H1 (cell line): ENCODE results near the gene TIMP1. TPM values are rescaled to one million over a fixed set of nuclear protein-coding genes. Genes with fewer than 3 reads are reported as not detected.

ENCODE experiments used
- CTCF ChIA-PET: fragments of 300-600 bp; sonication (Branson Sonifier 250); formaldehyde crosslinking; loops from one replicate; lab custom pipeline; 2021; ENCODE audit not compliant: partially characterized antibody; lab: Charles Lee
- POLR2A ChIA-PET: fragments of 300-600 bp; sonication (Branson Sonifier 250); formaldehyde crosslinking; loops from one replicate; lab custom pipeline; 2021; ENCODE audit warnings: inconsistent platforms; ENCODE audit not compliant: partially characterized antibody; lab: Charles Lee
- DNase-seq, 2 experiments: peaks; one replicate each; pipeline versions ENCODE4 v3.0.0 to v3.0.0-alpha.2; 2010 to 2022; ENCODE audit warnings: low spot score in 2 of 2, low read depth in 1 of 2, mixed read lengths in 1 of 2
- FAIRE-seq: peaks from 2 replicates; lab custom pipeline; 2011; peaks lifted over from hg19 to GRCh38; lab: Jason Lieb, UNC
- H2AFZ ChIP-seq: 2 replicates; pipeline ENCODE4 v1.8.1; 2012; ENCODE audit warnings: low read length, inconsistent platforms
- H2AK5ac ChIP-seq: 2 replicates; pipeline ENCODE4 v1.6.1; 2013; ENCODE audit warnings: low read depth, low read length
- H2BK120ac ChIP-seq: replicated peaks from 2 replicates; pipeline ENCODE3; 2013; ENCODE audit warnings: low read depth, low read length, inconsistent platforms
- H2BK12ac ChIP-seq: 2 replicates; pipeline ENCODE4 v1.6.1; 2013; ENCODE audit warnings: low read depth, low read length
- H2BK15ac ChIP-seq: 2 replicates; pipeline ENCODE4 v1.6.1; 2013; ENCODE audit warnings: low read length
- H2BK20ac ChIP-seq: 2 replicates; pipeline ENCODE4 v1.6.1; 2013; ENCODE audit warnings: low read length
- H2BK5ac ChIP-seq: 2 replicates; pipeline ENCODE4 v1.6.1; 2013; ENCODE audit warnings: low read depth, low read length
- H3K14ac ChIP-seq: 2 replicates; pipeline ENCODE4 v1.6.1; 2013; ENCODE audit warnings: inconsistent platforms; ENCODE audit not compliant: insufficient read length
- H3K18ac ChIP-seq: 2 replicates; pipeline ENCODE4 v1.6.1; 2013; ENCODE audit warnings: low read length; ENCODE audit errors: extremely low read depth
- H3K23ac ChIP-seq: 2 replicates; pipeline ENCODE4 v1.6.1; 2013; ENCODE audit warnings: inconsistent platforms; ENCODE audit not compliant: insufficient read length
- H3K23me2 ChIP-seq: 2 replicates; pipeline ENCODE4 v1.6.1; 2013; ENCODE audit warnings: low read depth, low read length
- H3K27ac ChIP-seq: 2 replicates; pipeline ENCODE4 v1.6.1; 2011; ENCODE audit warnings: low read depth, low read length, inconsistent platforms
- H3K27me3 ChIP-seq, 4 experiments: replicated peaks in 1 of 4; 1 replicate in 1 of 4; 2 replicates in 3 of 4; pipeline versions ENCODE4 v1.6.1 to v1.8.1; 2011 to 2013; ENCODE audit warnings: low read length in 3 of 4, mild to moderate bottlenecking in 3 of 4, inconsistent platforms in 2 of 4, mixed read lengths in 2 of 4, moderate library complexity in 1 of 4; ENCODE audit not compliant: control insufficient read depth in 3 of 4, insufficient read depth in 3 of 4; ENCODE audit errors: extremely low read depth in 1 of 4
- H3K36me3 ChIP-seq, 4 experiments: 2 replicates each; pipeline versions ENCODE4 v1.6.1 to v1.8.1; 2011 to 2013; ENCODE audit warnings: mild to moderate bottlenecking in 4 of 4, low read length in 3 of 4, moderate library complexity in 2 of 4, control low read depth in 1 of 4, inconsistent platforms in 1 of 4; ENCODE audit not compliant: insufficient read depth in 4 of 4, control insufficient read depth in 2 of 4
- H3K4ac ChIP-seq: replicated peaks from 2 replicates; pipeline ENCODE3; 2013; ENCODE audit warnings: low read length, low read depth, mixed read lengths, inconsistent platforms; ENCODE audit not compliant: insufficient read length
- H3K4me1 ChIP-seq, 4 experiments: replicated peaks in 1 of 4; 1 replicate in 1 of 4; 2 replicates in 3 of 4; pipeline versions ENCODE4 v1.6.1 to v1.8.1; 2011 to 2013; ENCODE audit warnings: low read length in 3 of 4, inconsistent platforms in 2 of 4, mixed read lengths in 1 of 4; ENCODE audit not compliant: insufficient read depth in 4 of 4, control insufficient read depth in 3 of 4
- H3K4me2 ChIP-seq, 2 experiments: 2 replicates each; pipeline versions ENCODE4 v1.6.1 to v1.8.1; 2011 to 2013; ENCODE audit warnings: low read depth in 2 of 2, low read length in 2 of 2, control low read depth in 1 of 2, inconsistent platforms in 1 of 2, mild to moderate bottlenecking in 1 of 2; ENCODE audit not compliant: insufficient read depth in 1 of 2
- H3K4me3 ChIP-seq, 4 experiments: fragments of 200-600, 300-600 bp in 1 of 4; sonication (generic), shearing (Covaris generic), sonication (Bioruptor Twin) in 1 of 4; 2 replicates each; pipeline versions ENCODE4 v1.5.1 to v1.8.1; 2011 to 2016; ENCODE audit warnings: low read length in 4 of 4, low read depth in 3 of 4, control low read depth in 2 of 4, inconsistent platforms in 2 of 4, mild to moderate bottlenecking in 2 of 4, mixed read lengths in 1 of 4, moderate library complexity in 1 of 4; ENCODE audit not compliant: insufficient read depth in 2 of 4; ENCODE audit errors: extremely low read depth in 1 of 4
- H3K56ac ChIP-seq: replicated peaks from 2 replicates; pipeline ENCODE3; 2013; ENCODE audit warnings: low read depth, mild to moderate bottlenecking, mixed read lengths, low read length, inconsistent platforms; ENCODE audit not compliant: insufficient read length
- H3K79me1 ChIP-seq: 2 replicates; pipeline ENCODE4 v1.6.1; 2013; ENCODE audit warnings: low read depth, low read length, control low read depth
- H3K79me2 ChIP-seq, 2 experiments: 2 replicates each; pipeline versions ENCODE4 v1.6.1 to v1.8.1; 2012 to 2013; ENCODE audit warnings: low read length in 2 of 2, mild to moderate bottlenecking in 2 of 2, inconsistent platforms in 1 of 2; ENCODE audit not compliant: insufficient read depth in 2 of 2, control insufficient read depth in 1 of 2
- H3K9ac ChIP-seq, 4 experiments: replicated peaks in 1 of 4; 1 replicate in 1 of 4; 2 replicates in 3 of 4; pipeline versions ENCODE4 v1.6.1 to v1.8.1; 2011 to 2013; ENCODE audit warnings: low read depth in 3 of 4, low read length in 3 of 4, control low read depth in 2 of 4, mild to moderate bottlenecking in 2 of 4, moderate library complexity in 2 of 4, inconsistent platforms in 1 of 4; ENCODE audit errors: extremely low read depth in 1 of 4
- H3K9me3 ChIP-seq, 2 experiments: 2 replicates each; pipeline versions ENCODE4 v1.6.1 to v1.8.1; 2012 to 2013; ENCODE audit warnings: mild to moderate bottlenecking in 2 of 2, moderate library complexity in 2 of 2, control low read depth in 1 of 2, inconsistent platforms in 1 of 2, low read depth in 1 of 2, low read length in 1 of 2, mixed read lengths in 1 of 2; ENCODE audit not compliant: insufficient read depth in 2 of 2
- H4K20me1 ChIP-seq, 2 experiments: replicated peaks in 1 of 2; 2 replicates each; pipeline versions ENCODE3 to v1.8.1; 2011 to 2013; ENCODE audit warnings: inconsistent platforms in 2 of 2, low read length in 2 of 2, mild to moderate bottlenecking in 1 of 2; ENCODE audit not compliant: insufficient read depth in 2 of 2, control insufficient read depth in 1 of 2
- H4K5ac ChIP-seq: 2 replicates; pipeline ENCODE4 v1.6.1; 2013; ENCODE audit warnings: low read length, low read depth, mixed read lengths, inconsistent platforms; ENCODE audit not compliant: insufficient read length
- H4K8ac ChIP-seq: 2 replicates; pipeline ENCODE4 v1.8.0; 2013; ENCODE audit warnings: mild to moderate bottlenecking, moderate library complexity, low read length, inconsistent platforms; ENCODE audit not compliant: insufficient read depth; ENCODE audit errors: extremely low read depth
- H4K91ac ChIP-seq: replicated peaks from 2 replicates; pipeline ENCODE3; 2013; ENCODE audit warnings: low read length, mixed read lengths, inconsistent platforms; ENCODE audit not compliant: insufficient read length
- ATF3 ChIP-seq: IDR thresholded peaks from 2 replicates; pipeline ENCODE4 v1.6.1; 2011; ENCODE audit warnings: low read depth, mild to moderate bottlenecking, low read length; ENCODE audit not compliant: insufficient read depth
- BRCA1 ChIP-seq: IDR thresholded peaks from 2 replicates; pipeline ENCODE4 v1.6.1; 2012; ENCODE audit warnings: low read depth, low read length, improper control_type of control experiment
- JUND ChIP-seq: IDR thresholded peaks from 2 replicates; pipeline ENCODE4 v1.6.1; 2011; ENCODE audit warnings: mild to moderate bottlenecking, improper control_type of control experiment, low read length
- PHF8 ChIP-seq: fragments of 200-600 bp; sonication (generic); conservative IDR thresholded peaks from 2 replicates; pipeline ENCODE4 v1.7.1; 2012; ENCODE audit warnings: low read depth, mild to moderate bottlenecking, inconsistent platforms, low read length, moderate library complexity
- POLR2AphosphoS5 ChIP-seq: IDR thresholded peaks from 2 replicates; pipeline ENCODE4 v1.6.1; 2011; ENCODE audit warnings: low read depth, low read length
- SP2 ChIP-seq: IDR thresholded peaks from 2 replicates; pipeline ENCODE4 v1.6.1; 2012; ENCODE audit warnings: mild to moderate bottlenecking, low read length, inconsistent platforms
- SP4 ChIP-seq: IDR thresholded peaks from 2 replicates; pipeline ENCODE4 v1.6.1; 2012; ENCODE audit warnings: low read length, inconsistent platforms
- TAF7 ChIP-seq: optimal IDR thresholded peaks from 2 replicates; pipeline ENCODE3; 2011; ENCODE audit warnings: low read depth, mild to moderate bottlenecking, inconsistent platforms, low read length, moderate library complexity, borderline replicate concordance
- TEAD4 ChIP-seq: IDR thresholded peaks from 2 replicates; pipeline ENCODE4 v1.6.1; 2012; ENCODE audit warnings: low read depth, low read length, inconsistent platforms, mixed read lengths
- USF2 ChIP-seq: IDR thresholded peaks from 2 replicates; pipeline ENCODE4 v1.6.1; 2011; ENCODE audit warnings: low read length, improper control_type of control experiment
- WGBS, 2 experiments: shearing (Covaris generic) in 1 of 2; methylation state at CpG; one replicate each; pipeline versions ENCODE4 v1.1.6 to v1.1.7; 2013 to 2015; ENCODE audit warnings: low lambda C conversion rate in 2 of 2, mixed read lengths in 2 of 2, inconsistent platforms in 1 of 2, low coverage in 1 of 2, missing lambda C conversion rate in 1 of 2; ENCODE audit not compliant: insufficient replicate concordance in 2 of 2, insufficient coverage in 1 of 2, insufficient read length in 1 of 2; ENCODE audit errors: extremely low coverage in 1 of 2, missing lambda C conversion rate in 1 of 2; 5-methylcytosine and 5-hydroxymethylcytosine counted together
- polyA plus RNA-seq, 7 experiments: library from polyadenylated mRNA; depleted of rRNA in 3 of 7; stranded (reverse) in 5 of 7; unstranded in 2 of 7; fragments of >200 nt in 5 of 7; fragments of 200-250 nt in 2 of 7; gene quantifications; 1 replicate in 5 of 7; 2 replicates in 1 of 7; 4 replicates in 1 of 7; pipeline versions ENCODE4 v1.2.1 to v1.2.3, GENCODE V29; 2011 to 2013; ENCODE audit warnings: missing spikeins in 2 of 7, mixed read lengths in 2 of 7
- total RNA-seq: library from RNA; stranded (reverse); fragmentation: NEBNext Ultra II Directional; extraction: Animal tissue kit (Norgen Biotek cat#: 25700); gene quantifications from 2 replicates; pipeline ENCODE4 v1.2.1, GENCODE V29; 2021

The TIMP1 gene
- total and polyA plus RNA-seq, 2 of the 8 experiments (the other 6 are each of a cell fraction or from before 2014, with no cell fraction given): 58.6 to 142 TPM

- 97% methylated on average over 5 of the region's 6 CpGs; no CpG with 5 or more reads in 1 of the 2 experiments for WGBS, 2 experiments
- Histone ChIP-seq H3K4ac (no peak overlapping the region), H4K8ac (no peak overlapping the region), H3K79me1 (no peaks in the 10 kb centered on the region), H3K9me3 (no peaks in the 10 kb centered on the region), H3K4me2 (no peak overlapping the region), H3K56ac (no peak overlapping the region), H2BK15ac (no peak overlapping the region), H4K20me1 (no peaks in the 10 kb centered on the region), H2AFZ (no peak overlapping the region), H3K27me3 (no peaks in the 10 kb centered on the region), H3K79me2 (no peaks in the 10 kb centered on the region), H3K14ac (no peak overlapping the region), H3K27ac (no peak overlapping the region), H3K23me2 (no peaks in the 10 kb centered on the region; the same call in 1 of the 2 replicates), H2BK120ac (no peak overlapping the region), H3K23ac (no peak overlapping the region), H2BK12ac (no peak overlapping the region), H3K9ac (no peak overlapping the region), H2AK5ac (no peak overlapping the region), H2BK5ac (no peak overlapping the region), H3K18ac (no peak overlapping the region), H4K5ac (no peak overlapping the region), H4K91ac (no peak overlapping the region), H2BK20ac (no peak overlapping the region), H3K36me3 (no peaks in the 10 kb centered on the region; a peak in 1 of 8 replicates), H3K4me1 (peaks cover 0 to 3% (median 2%) of the 10 kb centered on the region in 4 experiments; a peak in 2 of 7 replicates), H3K4me3 (no peak overlapping the region)
- ChIA-PET POLR2A (interaction anchor here (0.7 kb wide), 1 partner anchor 11 kb away, joined by 5 read pairs; no protein-coding TSS in a partner anchor), CTCF (no interaction called here)
- TF ChIP-seq USF2 (no peak), BRCA1 (no peak), SP2 (no peak), TEAD4 (no peak), ATF3 (no peak), TAF7 (no peak), PHF8 (no peak), JUND (no peak), SP4 (no peak), POLR2AphosphoS5 (no peak)
- FAIRE-seq: no peak
- DNase-seq: no peak
Measured at GRCh38 chrX:47584714-47585113, 2.5 kb downstream of the TIMP1 start.
